Activated CD4-positive, alpha-beta T cell treated with anti-CD3 and anti-CD28 coated beads for 48 hours (primary cell): ENCODE data around the gene BCKDK.

Experiments
- DNase-seq: peaks from one replicate; pipeline ENCODE4 v3.0.0-alpha.2; 2020

The BCKDK gene

DNA sequence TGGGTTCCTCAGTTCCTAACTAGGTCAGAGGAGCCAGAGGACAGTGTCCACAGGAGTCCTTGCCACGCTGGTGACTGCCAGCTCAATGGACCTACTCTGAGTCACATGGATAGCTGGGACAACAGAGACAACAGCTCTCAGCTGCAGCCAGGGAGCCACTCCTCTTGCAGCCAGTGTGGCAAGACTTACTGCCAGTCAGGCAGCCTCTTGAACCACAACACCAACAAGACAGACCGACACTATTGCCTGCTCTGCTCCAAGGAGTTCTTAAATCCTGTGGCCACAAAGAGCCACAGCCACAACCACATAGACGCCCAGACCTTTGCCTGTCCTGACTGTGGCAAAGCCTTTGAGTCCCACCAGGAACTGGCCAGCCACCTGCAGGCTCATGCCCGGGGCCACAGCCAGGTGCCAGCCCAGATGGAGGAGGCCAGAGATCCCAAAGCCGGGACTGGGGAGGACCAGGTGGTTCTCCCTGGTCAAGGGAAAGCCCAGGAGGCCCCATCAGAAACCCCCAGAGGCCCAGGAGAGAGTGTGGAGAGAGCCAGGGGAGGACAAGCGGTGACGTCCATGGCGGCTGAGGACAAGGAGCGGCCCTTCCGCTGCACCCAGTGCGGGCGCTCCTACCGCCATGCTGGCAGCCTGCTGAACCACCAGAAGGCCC is 27.3 kb upstream of the BCKDK start:
- DNase-seq, result no peak

DNA sequence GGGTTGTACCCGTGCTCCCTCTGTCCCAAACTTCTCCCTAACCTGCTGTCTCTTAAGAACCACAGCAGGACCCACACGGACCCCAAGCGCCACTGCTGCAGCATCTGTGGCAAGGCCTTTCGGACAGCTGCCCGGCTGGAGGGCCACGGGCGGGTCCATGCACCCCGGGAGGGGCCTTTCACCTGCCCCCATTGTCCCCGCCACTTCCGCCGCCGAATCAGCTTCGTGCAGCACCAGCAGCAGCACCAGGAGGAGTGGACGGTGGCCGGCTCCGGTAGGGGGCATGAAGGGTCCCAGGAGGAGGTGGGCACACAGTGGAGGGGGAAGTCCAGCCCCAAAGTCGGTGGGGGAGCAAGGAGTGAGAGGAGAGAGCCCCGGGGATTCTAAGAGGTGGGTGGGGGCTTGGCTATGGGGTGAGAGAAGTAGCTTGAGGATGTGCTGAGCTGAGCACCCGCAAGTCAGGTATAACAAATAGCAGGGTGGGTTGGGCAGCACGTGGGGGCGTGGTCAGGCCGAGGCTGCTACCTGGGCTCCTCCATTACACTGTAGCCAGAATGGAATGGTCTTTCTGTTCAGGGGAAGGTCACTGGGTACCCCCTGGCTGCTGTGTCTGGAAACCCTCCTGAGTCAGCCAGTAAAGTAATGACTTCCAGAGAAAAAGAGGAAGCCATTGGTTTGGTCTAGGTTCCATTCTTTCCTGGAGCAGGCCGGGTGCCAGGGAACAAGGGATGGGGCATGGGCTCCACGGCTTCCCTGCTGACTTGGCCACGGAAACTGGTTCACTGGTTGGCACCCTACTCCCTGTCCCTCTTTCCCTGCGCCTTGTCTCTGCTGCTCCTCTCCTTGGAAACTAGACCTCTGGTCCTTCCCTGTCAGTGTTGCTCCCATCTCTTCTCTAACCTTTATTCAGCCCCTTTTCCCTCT is 26.5 kb upstream of the BCKDK start:
- no peak for DNase-seq

DNA sequence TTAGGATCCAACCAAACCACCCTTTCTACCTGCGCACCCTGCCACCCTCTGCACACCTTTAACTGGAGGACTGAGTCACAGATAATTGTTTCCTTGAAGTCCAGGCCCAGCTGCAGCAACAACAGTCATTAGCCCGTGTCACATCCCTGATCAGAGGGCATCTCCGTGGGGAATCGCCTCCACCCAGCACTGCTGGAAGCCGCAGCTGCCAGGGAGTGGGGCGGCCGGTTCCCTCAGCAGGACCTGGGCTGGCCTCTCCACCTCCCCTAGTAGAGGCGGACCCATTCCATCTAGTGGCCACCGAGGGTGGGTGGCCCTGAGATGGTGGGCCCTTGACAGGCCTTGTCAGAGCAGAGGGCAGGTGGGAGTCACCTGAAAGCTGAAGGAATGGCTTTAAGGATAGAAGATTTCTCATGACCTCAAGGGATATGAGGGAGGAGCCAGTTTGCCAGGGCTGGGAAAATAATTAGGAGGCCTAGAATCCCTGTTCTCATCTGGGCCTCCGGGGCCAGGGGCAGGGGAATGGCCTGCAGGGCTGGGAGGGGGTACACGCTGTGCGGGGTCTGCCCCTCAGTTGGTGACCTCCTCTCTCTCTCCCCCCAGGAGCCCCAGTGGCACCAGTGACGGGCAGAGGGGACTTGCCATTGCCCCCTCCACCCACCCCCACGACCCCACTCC is 25.7 kb upstream of the BCKDK start:
- no peak for DNase-seq

DNA sequence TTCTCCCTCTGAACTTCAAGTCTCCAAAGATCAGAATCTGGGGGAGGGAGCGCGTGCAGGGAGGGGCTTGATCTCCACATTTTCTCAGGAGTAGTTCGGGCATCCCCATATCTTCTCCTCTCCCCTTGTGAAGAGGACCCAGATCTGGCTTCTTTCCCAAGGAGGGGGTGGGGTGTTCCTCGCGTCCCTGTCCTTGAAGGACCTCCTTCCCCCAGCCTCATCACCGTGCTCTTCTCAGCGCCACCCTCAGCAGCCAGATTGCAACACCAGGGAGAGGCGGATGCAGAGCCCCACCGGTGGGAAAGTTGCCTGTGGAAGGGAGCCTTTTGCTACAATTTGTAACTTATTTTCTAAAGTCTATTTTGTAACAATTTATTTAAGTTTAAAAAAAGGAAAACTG is 25.1 kb upstream of the BCKDK start:
- no peak for DNase-seq

DNA sequence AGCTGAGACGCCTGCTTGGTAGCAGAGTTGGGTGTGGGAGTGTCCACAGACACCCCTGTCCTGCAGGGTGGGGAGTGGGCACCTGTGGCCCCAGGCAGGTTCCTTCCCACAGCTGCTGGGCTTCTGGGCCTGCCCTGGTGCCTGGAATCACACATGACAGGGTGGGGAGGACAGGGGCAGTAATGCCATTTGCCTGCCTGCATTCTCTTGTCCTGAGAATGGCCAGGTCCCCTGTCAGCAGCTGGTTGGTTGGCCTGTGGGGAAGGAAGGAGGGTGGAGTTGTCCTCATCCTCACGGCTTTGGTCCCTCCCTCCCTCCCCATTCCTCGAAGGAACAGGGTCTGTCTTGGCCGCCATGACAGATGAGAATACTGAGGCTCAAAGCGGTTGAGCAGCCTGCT is 24.6 kb upstream of the BCKDK start:
- no peak for DNase-seq

DNA sequence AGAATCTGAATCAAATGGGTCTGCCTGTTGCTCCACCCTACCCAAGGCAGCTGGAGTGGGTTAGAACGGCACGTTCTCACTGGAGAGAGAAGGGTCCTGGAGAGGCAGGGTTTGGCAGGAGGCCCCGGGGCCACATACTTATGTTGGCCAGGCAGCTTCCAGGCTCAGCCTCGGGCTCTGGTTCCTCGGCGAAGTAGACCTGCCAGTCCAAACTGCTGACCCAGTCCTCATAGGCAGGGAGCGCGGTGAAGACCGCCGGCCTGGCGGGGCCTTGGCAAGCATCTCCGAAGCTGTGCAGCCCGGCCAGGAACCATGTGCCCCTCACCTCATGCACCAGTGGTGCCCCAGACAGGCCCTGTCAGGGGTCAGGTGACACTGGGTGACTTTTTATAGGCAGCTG is 24.2 kb upstream of the BCKDK start:
- DNase-seq, result no peak

DNA sequence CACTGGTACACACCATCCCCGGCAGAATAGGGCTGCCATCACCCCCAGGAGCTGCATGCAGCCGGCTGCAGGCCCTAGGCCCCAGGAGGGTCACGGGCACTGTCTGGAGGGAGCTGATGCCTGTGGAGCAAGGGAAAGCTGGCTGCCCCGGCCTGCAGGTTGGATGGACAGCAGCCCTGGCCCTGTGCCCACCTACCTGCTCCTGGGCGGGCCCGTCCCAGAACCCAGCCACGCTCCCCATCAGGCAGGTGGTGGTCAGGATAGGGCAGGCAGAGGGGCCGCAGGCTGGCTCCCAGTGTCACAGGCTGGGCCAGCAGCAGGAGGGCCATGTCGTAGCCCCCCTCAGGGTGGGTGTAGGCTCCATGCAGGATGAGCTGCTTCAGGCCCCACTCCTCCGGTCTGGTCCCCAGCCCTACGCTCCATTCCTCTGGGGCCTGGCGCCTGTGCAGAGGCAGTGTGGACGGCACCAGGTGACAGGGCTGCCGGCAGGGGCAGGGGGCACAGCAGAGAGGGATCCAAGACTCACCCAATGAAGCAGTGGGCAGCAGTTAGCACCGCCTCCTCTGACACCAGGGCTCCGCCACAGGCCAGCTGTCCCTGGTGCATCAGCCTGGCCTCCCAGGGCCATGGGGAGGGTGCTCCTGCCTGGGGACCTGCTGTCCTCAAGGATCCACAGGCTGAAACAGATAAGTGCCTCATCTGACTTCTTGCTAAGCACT is 23.4 kb upstream of the BCKDK start:
- DNase-seq, result no peak

DNA sequence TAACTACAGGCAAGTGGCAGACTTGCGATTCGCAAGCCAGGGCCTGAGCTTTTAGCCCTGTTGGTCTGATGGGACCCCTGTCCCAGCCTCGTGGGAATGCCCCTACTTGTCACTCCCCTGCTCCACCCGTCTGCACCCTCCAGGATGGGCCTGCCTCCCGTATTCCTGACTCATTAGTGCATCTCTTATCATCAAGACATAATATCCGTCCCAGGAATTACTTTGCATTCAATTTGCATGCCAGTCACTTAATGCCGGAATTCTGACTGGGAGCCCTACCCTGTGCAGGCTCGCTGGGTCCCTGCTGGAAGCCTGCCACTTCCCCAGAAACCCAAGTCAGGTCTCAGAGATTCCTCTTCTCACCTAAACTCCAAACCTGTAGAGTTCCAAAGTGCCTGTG is 22.8 kb upstream of the BCKDK start:
- DNase-seq, result no peak

DNA sequence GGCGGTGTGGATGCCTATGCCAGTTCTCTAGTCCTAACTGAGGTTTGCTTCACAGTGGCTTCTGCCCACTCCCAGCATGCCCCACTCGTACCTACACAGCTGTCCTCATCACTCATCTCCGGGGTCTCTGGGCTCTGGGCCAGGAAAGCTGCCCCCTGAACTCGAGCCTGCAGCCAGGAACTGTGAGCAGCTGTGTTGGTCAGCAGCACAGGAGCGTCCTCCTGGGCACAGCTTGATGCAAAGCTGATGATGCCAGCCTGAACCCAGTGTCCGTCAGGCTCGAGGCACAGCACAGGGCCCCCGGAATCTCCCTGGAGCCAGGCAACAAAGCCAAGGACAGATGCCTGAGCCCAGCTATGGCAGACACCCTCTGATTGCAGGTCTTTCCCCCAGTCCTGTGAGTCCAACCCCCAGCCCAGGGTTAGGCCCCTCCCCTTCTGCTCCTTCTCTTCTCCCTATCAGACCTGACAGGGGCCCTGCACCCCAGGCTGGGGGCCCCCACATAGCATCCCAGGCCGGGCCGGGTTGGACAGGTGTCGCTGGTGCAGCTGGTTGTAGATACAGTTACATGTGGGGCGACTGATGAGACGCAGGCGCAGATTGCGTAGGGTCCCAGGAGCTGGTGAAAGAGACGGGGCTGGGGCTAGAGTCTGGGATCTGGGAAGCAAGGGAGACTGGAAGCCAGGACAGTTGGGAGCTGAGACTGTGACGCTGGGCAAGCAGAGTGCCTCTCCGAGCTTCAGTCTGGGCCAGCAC is 22.1 kb upstream of the BCKDK start:
- DNase-seq, result no peak

DNA sequence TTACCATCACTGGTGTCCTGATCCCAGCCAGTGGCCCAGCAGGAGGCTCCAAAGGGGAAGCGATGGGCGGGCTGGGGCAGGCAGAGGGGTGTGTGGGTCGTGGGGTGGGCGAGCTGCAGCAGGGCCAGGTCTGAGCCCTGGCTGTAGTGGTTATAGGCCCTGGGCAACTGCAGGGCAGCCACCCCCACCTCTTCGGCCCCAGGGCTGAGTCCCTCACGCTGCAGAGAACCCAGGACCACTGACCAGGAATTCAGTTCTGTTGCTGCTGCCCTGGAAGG is 21.6 kb upstream of the BCKDK start:
- no peak for DNase-seq

DNA sequence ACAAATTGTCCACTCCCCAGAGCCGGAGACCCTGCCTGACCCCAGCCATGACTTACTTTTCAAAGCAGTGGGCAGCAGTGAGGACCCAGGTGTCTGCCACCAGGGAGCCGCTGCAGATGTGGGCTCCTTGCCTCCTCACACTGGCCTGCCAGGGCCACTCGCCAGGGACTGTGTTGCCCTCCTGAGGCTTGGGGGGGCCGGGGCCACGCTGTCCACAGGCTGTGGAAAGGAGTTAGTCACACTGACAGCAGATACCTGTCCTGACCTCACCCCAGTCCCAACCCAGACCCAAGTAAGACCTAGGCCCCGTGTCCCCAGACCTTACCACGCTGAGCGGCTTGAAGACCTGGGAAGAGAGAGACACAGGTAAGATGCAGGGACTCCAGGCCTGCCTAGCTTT is 20.7 kb upstream of the BCKDK start:
- no peak for DNase-seq

DNA sequence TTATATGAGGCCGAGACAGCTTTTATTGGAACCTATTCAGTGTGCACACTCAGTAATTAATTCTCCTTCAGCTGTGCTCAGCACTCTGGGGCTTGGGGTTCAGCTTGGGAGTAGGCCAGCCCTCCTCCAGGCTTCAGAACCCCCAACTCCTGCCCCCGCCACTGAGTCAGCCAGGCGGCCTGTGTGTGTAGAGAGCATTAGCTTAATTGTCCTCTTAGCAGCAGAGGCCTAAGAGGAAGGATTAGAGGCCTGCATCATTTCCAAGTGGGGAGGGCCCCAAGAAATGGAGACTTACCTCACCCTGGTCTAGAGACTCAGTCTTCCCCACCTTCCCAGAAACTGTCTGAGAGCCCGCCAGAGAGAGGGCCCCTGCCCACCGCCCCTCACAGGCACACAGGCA is 20.2 kb upstream of the BCKDK start:
- no peak for DNase-seq

DNA sequence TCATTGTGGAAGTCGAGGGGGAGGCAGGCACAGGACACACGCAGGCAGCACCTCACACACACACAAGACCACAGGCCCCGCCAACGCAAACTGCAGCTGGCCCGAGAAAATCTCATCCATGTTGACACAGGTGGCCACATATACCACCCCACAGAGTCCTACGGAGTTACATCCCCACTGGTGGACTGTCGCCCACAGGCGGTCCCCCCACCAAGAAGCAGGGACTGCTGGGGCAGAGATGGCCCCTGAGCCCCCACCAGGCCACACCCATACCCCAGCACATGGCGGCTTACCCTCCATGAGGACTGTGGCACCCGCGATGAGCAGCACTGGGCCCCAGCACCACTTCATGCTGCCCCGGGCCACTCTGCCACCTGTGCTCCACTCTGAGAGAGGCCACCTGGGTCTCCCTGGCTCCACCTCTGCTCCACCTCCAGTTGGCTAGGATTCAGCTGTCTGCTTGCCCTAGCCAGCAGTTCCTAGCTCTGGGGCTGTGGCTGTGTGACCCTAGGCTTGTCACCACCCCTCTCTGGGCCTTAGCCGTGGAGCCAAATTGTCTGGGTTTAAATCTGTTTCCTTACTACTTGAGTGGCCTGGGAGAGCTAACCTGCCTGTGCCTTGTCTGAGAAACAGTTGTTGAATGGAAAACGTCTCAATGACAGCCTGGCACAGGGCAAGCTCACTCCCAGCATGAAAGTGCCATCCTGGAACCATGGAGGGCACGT is 19.6 kb upstream of the BCKDK start, which contains the start of gene PRSS53:
Gene PRSS53, minus strand, starts transcription at position 485 of the 725 bp plus-strand sequence. Its CDS starts 134 bp downstream, at position 351.
- no peak for DNase-seq

DNA sequence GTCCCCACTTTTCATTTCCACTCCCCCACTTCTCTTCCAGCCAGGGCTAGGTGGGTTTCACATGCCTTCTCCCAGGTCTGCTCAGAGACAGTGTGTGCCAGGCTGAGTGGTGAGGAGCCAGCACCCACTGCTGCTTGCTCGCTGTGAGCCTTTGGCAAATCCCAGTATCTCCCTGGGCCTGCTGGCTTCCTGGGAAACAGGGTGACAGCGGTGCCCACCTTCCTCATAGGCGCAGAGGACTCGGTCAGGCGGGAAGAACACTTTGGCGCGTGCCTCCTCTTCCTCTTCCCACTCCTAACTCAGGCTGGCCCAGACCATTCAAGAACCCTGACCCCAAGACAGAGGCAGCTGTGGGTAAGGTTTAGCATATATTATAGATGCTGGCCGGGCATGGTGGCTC is 19.0 kb upstream of the BCKDK start:
- no peak for DNase-seq

DNA sequence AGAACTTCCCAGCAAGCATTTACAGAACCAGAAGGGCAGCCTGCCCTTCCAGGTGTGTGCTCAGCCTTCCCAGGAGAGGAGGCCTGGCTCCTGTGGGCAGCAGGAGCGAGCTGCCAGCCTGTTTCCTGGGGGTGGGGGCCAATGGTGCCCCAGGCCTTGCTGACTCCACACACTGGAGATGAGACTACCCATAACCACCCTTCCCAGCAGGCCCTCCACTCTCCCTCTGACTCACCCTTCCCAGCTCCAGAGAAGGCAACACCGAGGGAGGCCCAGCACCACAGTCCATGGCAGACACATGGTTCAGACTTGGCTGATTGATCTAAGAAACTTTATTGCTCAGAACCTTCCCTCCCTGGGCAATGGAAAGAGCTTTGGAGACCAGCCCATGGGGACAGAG is 17.6 kb upstream of the BCKDK start:
- DNase-seq, result no peak

DNA sequence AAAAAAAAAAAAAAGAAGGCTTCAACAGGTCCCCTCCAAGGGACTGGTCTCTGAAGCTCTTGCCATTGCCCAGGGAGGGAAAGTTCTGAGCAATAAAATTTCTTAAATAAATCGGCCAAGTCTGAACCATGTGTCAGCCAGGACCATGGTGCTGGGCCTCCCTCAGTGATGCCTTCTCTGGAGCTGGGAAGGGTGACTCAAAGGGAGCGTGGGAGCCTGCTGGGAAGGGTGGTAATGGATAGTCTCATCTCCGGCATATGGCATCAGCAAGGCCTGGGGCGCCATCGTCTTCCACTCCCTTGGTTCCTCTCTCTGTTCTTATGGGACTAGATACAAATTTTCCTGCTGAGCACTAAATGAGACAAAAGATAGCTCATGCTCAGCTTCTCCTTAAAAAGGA is 15.9 kb upstream of the BCKDK start:
- DNase-seq, result no peak

DNA sequence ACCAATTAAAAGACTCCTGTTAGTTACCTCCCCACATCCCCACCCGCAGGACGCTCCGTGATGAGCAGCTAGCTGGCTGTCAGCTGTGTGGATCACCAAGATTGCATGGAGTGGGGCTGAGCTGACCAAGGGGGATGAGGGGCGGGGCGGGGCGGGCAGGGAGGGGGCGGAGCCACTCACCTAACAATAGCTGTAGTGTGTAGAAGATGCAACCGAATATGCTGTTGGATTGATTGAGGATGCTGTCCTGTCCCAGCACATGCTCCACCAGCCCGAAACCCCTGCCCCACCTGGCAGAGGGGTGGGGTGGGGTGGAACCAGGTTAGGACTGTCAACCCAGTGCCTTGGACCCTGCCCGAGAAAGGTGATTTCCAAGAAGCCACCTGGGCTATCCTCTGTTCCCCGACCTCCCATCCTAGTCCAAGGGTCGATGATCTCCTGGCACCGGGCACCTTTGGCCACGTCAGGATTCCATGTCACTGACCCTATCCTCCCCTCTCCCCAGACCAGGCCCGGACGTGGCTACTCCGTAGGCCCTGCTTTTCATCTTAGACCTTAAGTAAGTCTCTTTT is 15.0 kb upstream of the BCKDK start:
- DNase-seq, result no peak

DNA sequence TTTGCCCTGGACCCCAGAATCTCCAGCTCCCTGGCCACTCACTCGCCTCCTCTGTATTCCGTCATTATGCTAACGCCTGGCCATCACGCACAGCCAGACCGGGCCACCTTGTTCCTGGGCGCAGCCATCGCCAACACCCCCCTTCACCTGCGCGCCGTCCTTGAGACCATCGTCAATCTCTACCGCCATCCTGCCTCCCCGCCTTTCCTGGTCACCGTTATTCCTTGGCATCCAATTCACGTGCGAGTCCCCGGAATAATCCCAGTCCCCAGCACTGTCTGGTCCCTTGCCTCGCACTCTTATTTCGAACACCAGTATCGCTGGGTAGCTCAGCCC is 14.1 kb upstream of the BCKDK start:
- DNase-seq, result no peak

DNA sequence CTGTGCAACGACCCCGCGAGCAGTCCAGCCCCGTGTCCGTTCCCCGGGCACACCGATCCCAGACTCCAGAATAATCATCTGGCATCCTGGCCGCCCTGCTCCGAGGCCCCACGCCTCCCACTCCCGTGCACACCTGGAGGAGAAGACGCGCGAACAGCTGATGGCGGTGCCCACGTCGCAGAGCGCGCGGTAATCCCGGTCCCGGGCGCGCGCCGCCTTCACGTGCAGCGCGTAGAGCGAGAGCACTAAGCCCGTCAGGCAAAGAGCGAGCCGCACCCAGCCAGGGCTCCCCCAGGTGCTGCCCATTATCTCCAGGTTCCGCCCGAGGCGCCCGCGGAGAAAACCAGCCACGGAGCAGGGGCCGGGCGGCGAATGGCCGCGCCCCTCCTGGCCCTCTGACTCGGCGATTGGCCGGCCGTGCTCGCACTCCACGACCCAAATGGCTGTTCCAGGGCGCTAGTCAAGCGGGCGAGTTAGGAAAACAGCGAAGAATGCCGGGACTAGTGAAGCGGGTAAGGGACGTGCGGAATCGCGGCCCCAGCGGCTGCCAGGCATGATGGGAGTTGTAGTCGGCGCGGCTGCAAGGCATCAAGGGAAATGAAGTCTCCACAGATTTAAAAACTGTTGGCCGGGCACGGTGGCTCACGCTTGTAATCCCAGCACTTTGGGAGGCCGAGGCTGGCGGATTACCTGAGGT is 13.6 kb upstream of the BCKDK start, which contains the start of gene VKORC1:
Gene VKORC1, minus strand, starts transcription at position 374 of the 697 bp plus-strand sequence. Its CDS starts 68 bp downstream, at position 306.
- DNase-seq, result peak; percentile 95

DNA sequence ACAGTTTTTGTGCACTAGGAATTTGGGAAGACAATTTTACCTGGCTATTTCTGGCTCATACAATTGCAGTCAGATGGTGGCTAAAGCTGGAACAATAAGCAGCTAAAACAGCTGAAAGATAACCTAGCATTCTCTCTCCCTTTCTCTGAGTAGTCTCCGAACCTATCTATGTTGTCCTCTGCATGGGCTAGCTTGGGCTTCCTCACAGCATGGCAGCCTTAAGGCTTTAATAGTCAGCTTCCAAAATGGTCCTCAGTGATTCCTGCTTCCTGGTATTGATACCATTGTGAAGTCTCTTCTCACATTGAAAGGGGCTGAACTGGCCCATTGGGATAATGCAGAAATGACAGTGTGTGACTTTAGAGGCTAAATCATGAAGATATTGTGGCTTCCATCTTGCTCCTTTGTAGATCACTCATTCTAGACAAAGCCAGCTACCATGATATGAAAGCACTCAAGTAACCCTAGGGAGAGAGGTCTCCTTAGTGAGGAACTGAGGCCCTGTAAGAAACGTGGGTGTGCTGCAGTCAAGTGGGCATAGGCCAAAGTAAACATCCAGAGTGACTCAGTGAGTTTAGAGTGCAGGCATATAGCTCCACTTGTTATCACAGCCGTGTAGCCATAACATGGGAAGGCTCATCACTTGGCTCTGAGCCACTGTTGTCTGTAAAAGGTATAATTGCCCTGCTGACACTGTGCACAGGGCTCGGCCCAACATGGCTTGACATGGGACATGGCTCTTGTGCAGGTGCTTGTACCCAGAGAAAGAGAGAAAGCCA is 8.1 kb upstream of the BCKDK start:
- no peak for DNase-seq
